Stimulated activated CD4-positive, alpha-beta T cell treated with anti-CD3 and anti-CD28 coated beads, TNF-alpha, amount 100 ng/mL, for 4 hours (primary cell): ENCODE results near the gene ARID3A.

Experiments
- DNase-seq, 3 experiments: peaks; one replicate each; pipeline ENCODE4 v3.0.0-alpha.2; 2020; ENCODE audit warnings: low read depth in 3 of 3

ARID3A gene

DNA sequence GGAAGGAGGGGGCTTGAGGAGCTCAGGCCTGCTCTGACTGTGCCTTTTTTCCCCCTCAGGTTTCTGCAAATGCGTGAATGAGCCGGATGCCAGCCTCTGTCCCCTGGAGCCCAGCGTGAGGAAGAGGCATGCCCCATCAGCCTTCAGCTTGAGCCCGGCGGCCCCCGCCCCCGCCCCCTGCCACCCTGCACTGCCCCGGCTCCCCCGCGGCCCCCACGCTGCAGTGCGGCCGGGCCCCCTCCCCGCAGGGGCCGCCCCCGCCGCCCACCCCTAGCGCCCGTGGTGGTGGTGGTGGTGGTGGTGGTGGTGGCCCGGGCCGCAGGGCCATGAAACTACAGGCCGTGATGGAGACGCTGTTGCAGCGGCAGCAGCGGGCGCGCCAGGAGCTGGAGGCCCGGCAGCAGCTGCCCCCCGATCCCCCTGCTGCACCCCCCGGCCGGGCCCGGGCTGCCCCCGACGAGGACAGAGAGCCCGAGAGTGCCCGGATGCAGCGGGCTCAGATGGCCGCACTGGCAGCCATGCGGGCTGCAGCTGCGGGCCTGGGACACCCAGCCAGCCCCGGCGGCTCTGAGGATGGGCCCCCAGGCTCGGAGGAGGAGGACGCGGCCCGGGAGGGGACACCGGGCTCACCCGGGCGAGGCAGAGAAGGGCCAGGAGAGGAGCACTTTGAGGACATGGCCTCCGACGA, 3.5 kb downstream of the ARID3A start:
- no peak for DNase-seq

DNA sequence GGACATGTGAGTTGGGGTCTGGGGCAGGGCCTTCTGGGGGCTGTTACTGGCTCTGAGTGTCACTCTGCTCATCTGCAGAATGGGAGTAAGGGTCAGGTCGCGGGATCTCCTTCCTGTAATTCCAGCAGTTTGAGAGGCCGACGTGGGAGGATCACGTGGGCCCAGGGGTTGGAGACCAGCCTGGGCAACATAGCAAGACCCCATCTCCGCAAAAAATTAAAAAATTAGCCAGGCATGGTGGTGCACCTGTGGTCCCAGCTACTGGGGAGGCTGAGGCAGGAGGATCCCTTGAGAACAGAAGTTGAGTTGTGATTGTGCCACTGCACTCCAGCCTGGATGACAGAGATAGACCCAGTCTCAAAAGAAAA, 4.0 kb downstream of the ARID3A start:
- DNase-seq: no peak

- DNase-seq: no peak
These were observed 6.2 kb downstream of the ARID3A start for GRCh38 chr19:931860-932647.

DNA sequence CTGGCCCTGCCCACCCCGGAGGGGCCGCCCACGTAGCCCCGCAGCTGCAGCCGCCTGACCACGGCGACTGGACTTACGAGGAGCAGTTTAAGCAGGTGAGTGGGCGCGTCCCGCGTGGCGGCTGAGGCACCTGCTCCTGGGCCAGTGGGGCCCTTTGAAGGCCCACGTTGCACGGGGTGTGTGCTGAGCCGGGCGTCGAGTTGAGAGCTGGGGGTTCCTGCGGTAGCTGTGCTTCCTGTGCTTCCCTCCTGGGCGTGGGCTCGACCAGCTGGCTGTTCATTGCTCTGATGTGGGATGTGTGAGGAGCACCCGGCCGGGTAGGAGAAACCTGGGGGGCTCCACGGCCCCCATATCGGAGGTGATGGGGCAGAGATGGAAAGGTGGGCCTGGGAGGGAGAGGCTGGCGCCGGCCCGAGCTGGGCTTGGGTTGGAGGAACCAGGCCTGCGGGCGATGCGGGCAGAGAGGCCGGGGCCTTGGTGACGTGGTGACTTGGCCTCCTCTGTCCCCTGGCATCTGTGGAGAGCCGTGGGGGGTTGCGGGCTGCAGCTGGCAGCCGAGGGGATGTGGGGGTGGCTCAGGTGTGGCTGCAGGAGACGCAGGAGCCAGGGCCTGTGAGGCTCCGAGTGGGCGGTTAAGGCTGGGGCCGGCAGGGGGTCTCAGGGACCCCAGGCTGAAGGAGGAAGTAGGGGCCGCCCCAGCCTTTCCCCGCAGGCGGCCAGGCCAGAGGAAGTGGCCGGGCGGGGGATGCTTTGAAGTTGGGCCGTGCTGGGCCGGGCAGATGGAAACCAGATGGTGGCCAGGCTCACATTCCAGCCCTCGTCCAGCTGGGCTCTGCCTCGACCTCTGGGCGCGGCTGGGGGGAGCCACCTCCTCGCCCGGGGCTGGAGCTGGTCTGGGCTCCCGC, 7.1 kb downstream of the ARID3A start:
- DNase-seq: no peak

- no peak for DNase-seq
These were observed 7.7 kb downstream of the ARID3A start for GRCh38 chr19:933553-933882.

DNA sequence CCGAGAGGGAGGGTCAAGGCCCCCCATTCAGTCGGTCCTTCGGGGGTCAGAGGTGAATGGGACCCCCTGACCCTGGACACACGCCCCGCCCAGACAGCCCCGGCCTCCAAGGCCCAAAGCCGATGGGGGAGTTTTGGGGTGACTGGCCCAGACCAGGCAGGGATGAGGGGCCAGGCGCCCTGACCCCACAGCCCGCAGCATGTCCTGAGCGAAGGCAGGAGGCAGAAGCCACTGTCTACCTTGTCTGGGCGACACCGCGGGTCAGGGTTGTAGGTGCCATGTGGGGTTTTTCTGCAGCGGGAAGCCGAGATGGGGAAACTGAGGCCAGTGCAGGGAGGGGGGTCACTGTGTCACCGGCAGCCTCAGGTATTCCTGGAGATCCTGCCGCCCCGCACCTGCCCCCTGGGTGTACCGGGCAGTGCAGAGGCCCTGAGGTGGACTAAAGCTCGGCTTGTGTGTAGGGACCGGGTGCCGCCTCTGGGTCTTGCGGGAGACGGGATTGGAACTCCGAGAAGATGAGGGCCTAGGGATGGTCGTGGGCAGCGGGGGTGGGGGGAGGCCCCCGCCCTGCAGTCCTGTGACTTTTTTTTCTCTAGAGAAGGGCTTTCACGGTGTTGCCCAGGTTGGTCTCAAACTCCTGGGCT, 8.5 kb downstream of the ARID3A start:
- no peak for DNase-seq

GRCh38 chr19:934865-935479, 9.1 kb downstream of the ARID3A start:
- DNase-seq: no peak

- no peak for DNase-seq
These were observed 10.3 kb downstream of the ARID3A start for GRCh38 chr19:936175-936546.

- no peak for DNase-seq
These were observed 11.4 kb downstream of the ARID3A start for GRCh38 chr19:937259-937694.

- no peak for DNase-seq
These were observed 12.5 kb downstream of the ARID3A start for GRCh38 chr19:938233-938923.

DNA sequence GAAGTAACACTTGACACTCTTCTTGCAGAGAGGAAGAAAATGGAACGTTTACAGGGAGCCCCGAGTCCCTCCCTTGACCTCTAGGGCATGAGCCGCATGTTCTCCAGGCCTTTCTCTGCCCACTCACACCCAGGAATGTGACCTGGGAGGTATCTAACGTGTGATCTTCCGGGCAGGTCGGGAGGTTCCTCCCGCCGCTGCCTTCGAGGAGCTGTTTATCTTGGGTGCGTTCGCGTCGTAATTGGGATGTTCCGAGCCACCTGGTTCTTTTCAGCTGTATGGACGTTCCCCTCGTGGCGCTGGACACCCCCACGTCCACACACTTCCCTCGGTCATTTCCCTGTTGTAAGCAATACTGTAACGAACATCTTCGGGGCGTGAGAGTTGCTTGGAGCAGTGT, 13.6 kb downstream of the ARID3A start:
- DNase-seq: no peak

DNA sequence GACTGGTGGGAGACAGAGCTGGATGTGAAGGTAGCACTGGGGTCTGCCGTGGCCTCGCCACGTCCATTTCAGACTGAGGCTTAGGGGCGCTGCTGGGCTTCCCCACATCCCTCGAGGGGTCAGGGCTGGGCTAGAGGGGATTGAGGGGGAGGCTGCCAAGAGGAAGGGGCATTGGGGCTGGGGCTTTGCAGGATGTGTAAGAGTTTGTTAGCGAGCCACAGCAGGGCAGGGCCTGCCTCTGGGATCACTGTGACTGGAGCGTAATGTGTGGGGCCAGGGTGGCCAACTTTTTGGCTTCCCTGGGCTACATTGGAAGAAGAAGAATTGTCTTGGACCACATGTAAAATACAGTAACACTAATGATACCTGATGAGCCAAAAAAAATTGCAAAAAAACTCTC, 14.1 kb downstream of the ARID3A start:
- no peak for DNase-seq

- DNase-seq: peak in 2 of 3 experiments; percentile 45 to 58
These were observed 14.9 kb downstream of the ARID3A start for GRCh38 chr19:940591-941291.

GRCh38 chr19:941292-942132, 15.7 kb downstream of the ARID3A start:
- DNase-seq: no peak

DNA sequence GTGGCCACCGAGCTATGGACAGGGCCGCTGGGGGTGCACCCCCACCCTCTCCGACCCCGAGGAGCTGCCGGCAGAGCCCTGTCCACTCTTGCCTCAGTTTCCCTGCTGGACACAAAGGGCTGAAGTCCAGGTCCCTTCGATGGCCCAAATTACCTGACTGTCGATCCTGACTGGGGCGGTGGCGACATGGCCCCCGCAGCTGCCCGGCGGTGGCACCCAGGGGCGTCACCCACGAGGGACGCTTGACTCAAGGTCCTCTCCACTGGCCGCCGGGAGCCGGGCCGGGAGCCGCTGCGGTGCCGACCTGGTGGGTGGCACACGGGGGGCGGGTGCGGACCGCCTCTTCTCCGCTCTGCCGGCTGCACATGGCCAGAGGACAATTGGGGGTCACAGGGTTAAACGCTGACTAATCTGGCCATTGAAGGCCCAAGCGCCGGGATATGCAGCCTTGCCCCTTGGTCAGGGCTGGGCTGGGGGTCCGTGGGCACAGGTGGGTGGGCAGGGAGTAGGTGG, 16.4 kb downstream of the ARID3A start:
- DNase-seq: no peak

GRCh38 chr19:943551-944170, 17.8 kb downstream of the ARID3A start:
- no peak for DNase-seq

- no peak for DNase-seq
These were observed 18.3 kb downstream of the ARID3A start for GRCh38 chr19:944171-944567.

DNA sequence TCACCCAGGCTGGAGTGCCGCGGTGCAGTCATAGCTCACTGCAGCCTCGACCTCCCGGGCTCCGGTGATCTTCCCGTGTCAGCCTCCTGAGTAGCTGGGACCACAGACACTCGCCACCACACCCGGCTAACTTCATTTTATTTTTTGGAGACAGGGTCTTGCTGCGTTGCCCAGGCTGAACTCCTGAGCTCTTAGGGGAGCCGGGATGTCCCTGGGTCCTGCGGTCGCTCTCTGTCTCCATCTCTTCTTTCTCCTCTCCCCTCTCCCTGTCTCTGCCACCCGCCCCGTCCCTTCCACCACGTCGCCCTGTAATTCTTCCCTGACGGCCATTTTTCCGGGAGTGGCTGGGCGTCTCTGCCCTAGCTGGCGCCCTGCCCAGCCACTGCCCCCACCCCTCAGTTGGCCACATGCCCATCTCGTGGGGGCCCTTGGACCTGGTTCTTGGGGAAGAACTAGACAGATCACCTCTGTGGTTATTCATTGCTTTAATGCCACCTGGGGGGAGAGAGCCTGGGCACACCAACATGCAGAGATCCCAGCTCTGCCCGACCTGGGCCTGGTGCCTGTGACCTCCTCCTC, 18.9 kb downstream of the ARID3A start:
- no peak for DNase-seq
